ENCODE measurements around the gene RAB33B.

The RAB33B gene

DNA sequence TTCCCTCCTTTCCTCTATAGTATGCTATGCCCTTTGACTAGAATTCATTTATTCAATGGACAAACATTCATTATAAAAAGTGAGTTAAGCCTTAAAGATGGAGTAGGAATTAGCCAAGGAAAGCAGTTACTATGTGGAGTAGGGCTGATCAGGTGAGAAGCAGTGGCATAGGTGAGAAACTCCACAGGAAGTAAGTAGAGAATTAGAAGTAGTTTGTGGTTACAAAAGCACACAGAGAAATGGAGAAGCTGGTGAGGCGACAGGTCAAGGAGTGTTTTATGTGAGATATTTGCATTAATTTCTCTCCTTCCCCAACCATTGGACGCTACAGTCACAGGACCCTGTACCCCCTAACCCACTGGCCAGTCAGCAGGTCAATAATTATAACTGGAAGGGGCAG is 71.5 kb downstream of the RAB33B start:
- in situ Hi-C loops (cut with MboI; ENCODE audit: low pct_unique_long_range_greater_than_20kb, low sequenced_read_pairs, unreplicated experiment) = no loop called here
- no peak for DNase-seq (ENCODE audit: low spot score)
- TF ChIP-seq, protein P1, sequence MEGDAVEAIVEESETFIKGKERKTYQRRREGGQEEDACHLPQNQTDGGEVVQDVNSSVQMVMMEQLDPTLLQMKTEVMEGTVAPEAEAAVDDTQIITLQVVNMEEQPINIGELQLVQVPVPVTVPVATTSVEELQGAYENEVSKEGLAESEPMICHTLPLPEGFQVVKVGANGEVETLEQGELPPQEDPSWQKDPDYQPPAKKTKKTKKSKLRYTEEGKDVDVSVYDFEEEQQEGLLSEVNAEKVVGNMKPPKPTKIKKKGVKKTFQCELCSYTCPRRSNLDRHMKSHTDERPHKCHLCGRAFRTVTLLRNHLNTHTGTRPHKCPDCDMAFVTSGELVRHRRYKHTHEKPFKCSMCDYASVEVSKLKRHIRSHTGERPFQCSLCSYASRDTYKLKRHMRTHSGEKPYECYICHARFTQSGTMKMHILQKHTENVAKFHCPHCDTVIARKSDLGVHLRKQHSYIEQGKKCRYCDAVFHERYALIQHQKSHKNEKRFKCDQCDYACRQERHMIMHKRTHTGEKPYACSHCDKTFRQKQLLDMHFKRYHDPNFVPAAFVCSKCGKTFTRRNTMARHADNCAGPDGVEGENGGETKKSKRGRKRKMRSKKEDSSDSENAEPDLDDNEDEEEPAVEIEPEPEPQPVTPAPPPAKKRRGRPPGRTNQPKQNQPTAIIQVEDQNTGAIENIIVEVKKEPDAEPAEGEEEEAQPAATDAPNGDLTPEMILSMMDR (IDR thresholded peaks at IDR 0.05; ENCODE audit: extremely low read depth, insufficient read depth, missing control alignments) = no peak

All from GM13977 (cell line).